A549 (cell line): ENCODE data around the gene AURKB. TPM values are rescaled to one million over a fixed set of nuclear protein-coding genes. Genes with fewer than 3 reads are reported as not detected.
A peak's percentile ranks its signal among the peaks of the same experiment; 100 is the strongest.

Source experiments
- ATAC-seq, 2 experiments: fragments of 200-7000 bp in 1 of 2; fragments of >200 bp in 1 of 2; cut with Nextera tagmentation in 1 of 2; cut with Tn5 transposase in 1 of 2; 3 replicates each; pipeline versions ENCODE4 v1.8.0 to v1.9.1; 2018 to 2020; ENCODE audit warnings: mild to moderate bottlenecking in 1 of 2, moderate library complexity in 1 of 2
- CTCF ChIA-PET: fragments of 300-600 bp; sonication (Branson Sonifier 250); formaldehyde crosslinking; extraction: SDS; loops from one replicate; lab custom pipeline; 2021; ENCODE audit warnings: antibody characterized with exemption, inconsistent platforms; lab: Yijun Ruan, JAX
- POLR2A ChIA-PET: fragments of 350-600 bp; formaldehyde crosslinking; extraction: SDS; loops from one replicate; lab custom pipeline; 2021; ENCODE audit warnings: antibody characterized with exemption, inconsistent platforms; lab: Yijun Ruan, JAX
- DNase-seq, 2 experiments: peaks; one replicate each; pipeline versions ENCODE4 v3.0.0 to v3.0.0-alpha.2; 2011 to 2016; ENCODE audit warnings: low read depth in 1 of 2, low spot score in 1 of 2
- FAIRE-seq: peaks from 2 replicates; lab custom pipeline; 2011; peaks lifted over from hg19 to GRCh38; lab: Jason Lieb, UNC
- H3K27ac ChIP-seq, 2 experiments: fragments of >200 bp; sonication (Bioruptor Twin); formaldehyde crosslinking; 3 replicates each; pipeline ENCODE4 v1.5.1; 2016 to 2017
- H3K4me1 ChIP-seq: fragments of >200 bp; sonication (Bioruptor Twin); formaldehyde crosslinking; 3 replicates; pipeline ENCODE4 v1.6.1; 2016
- H3K4me2 ChIP-seq: fragments of >200 bp; sonication (Bioruptor Twin); formaldehyde crosslinking; 3 replicates; pipeline ENCODE4 v1.6.1; 2016
- H3K4me3 ChIP-seq: fragments of >200 bp; sonication (Bioruptor Twin); formaldehyde crosslinking; 3 replicates; pipeline ENCODE4 v1.5.1; 2016
- H3K9me3 ChIP-seq: fragments of >200 bp; sonication (Bioruptor Twin); formaldehyde crosslinking; 3 replicates; pipeline ENCODE4 v1.6.1; 2016
- ATOH8 ChIP-seq: fragments of 250-450 bp; sonication (Bioruptor Pico); IDR thresholded peaks from 2 replicates; pipeline ENCODE4 v1.5.0; 2020; ENCODE audit warnings: low read depth, mild to moderate bottlenecking, moderate library complexity
- BHLHE40 ChIP-seq: IDR thresholded peaks from 2 replicates; pipeline ENCODE4 v1.6.1; 2012; ENCODE audit warnings: low read depth, low read length, inconsistent platforms
- CBX2 ChIP-seq: fragments of 200-600 bp; sonication (generic); IDR thresholded peaks from 2 replicates; pipeline ENCODE4 v1.6.1; 2016; ENCODE audit warnings: low read depth, mild to moderate bottlenecking, borderline replicate concordance
- CBX8 ChIP-seq: fragments of 200-600 bp; sonication (generic); IDR thresholded peaks from 2 replicates; pipeline ENCODE4 v1.6.1; 2016
- CHD2 ChIP-seq: fragments of 150-350 bp; IDR thresholded peaks from 2 replicates; pipeline ENCODE4 v1.6.1; 2014; ENCODE audit warnings: low read length; ENCODE audit not compliant: partially characterized antibody
- E2F6 ChIP-seq: IDR thresholded peaks from 2 replicates; pipeline ENCODE4 v1.6.1; 2012; ENCODE audit warnings: low read depth, borderline replicate concordance
- ELK1 ChIP-seq: fragments of 150-350 bp; IDR thresholded peaks from 2 replicates; pipeline ENCODE4 v1.6.1; 2014; ENCODE audit warnings: low read depth, mild to moderate bottlenecking, low read length
- ESRRA ChIP-seq: fragments of 150-350 bp; IDR thresholded peaks from 2 replicates; pipeline ENCODE4 v1.6.1; 2014; ENCODE audit warnings: mild to moderate bottlenecking, low read length, borderline replicate concordance
- FOSL2 ChIP-seq, 2 experiments: fragments of 450-650 bp in 1 of 2; fragments of >200 bp in 1 of 2; sonication (Bioruptor Twin) in 1 of 2; formaldehyde crosslinking; IDR thresholded peaks; 2 replicates each; pipeline versions ENCODE4 v1.5.0 to v1.6.1; 2016 to 2020; ENCODE audit warnings: mild to moderate bottlenecking in 1 of 2, moderate library complexity in 1 of 2
- HDAC2 ChIP-seq: fragments of 200-600 bp; sonication (generic); IDR thresholded peaks from 2 replicates; pipeline ENCODE4 v1.6.1; 2016
- HES2 ChIP-seq: fragments of >200 bp; sonication (Bioruptor Twin); formaldehyde crosslinking; IDR thresholded peaks from 2 replicates; pipeline ENCODE4 v1.6.1; 2016
- HOXA7 ChIP-seq: fragments of 250-450 bp; sonication (Bioruptor Pico); IDR thresholded peaks from 2 replicates; pipeline ENCODE4 v1.5.0; 2020; ENCODE audit warnings: mild to moderate bottlenecking, moderate library complexity
- HOXB5 ChIP-seq: fragments of 250-450 bp; sonication (Bioruptor Pico); IDR thresholded peaks from 2 replicates; pipeline ENCODE4 v1.5.0; 2020; ENCODE audit warnings: mild to moderate bottlenecking, moderate library complexity
- JUN ChIP-seq, 2 experiments: fragments of >200 bp; sonication (Bioruptor Twin); formaldehyde crosslinking; IDR thresholded peaks; 2 replicates in 1 of 2; 3 replicates in 1 of 2; pipeline ENCODE4 v1.6.1; 2016 to 2017
- MAZ ChIP-seq: fragments of 150-350 bp; IDR thresholded peaks from 2 replicates; pipeline ENCODE4 v1.6.1; 2014; ENCODE audit warnings: antibody characterized with exemption, low read depth, low read length, borderline replicate concordance
- NFE2L2 ChIP-seq: fragments of 150-350 bp; conservative IDR thresholded peaks from 2 replicates; pipeline ENCODE4 v1.6.1; 2014; ENCODE audit warnings: low read length
- NPAS2 ChIP-seq: fragments of 250-450 bp; sonication (Bioruptor Pico); IDR thresholded peaks from 2 replicates; pipeline ENCODE4 v1.8.0; 2022; ENCODE audit warnings: mild to moderate bottlenecking, moderate library complexity, borderline replicate concordance
- PBX3 ChIP-seq: IDR thresholded peaks from 2 replicates; pipeline ENCODE4 v1.6.1; 2012
- PHF8 ChIP-seq: fragments of 200-600 bp; sonication (generic); IDR thresholded peaks from 2 replicates; pipeline ENCODE4 v1.6.1; 2016; ENCODE audit warnings: low read depth, mild to moderate bottlenecking, antibody characterized with exemption, moderate library complexity, borderline replicate concordance
- POLR2A ChIP-seq: IDR thresholded peaks from 2 replicates; pipeline ENCODE4 v1.6.1; 2012; ENCODE audit warnings: mild to moderate bottlenecking, low read length
- RARB ChIP-seq: fragments of 250-450 bp; sonication (Bioruptor Pico); IDR thresholded peaks from 2 replicates; pipeline ENCODE4 v1.8.0; 2021; ENCODE audit warnings: mild to moderate bottlenecking, moderate library complexity
- RCOR1 ChIP-seq: fragments of 150-350 bp; IDR thresholded peaks from 2 replicates; pipeline ENCODE4 v1.6.1; 2014; ENCODE audit warnings: antibody characterized with exemption, low read length, low read depth
- RFX5 ChIP-seq: fragments of 450-650 bp; IDR thresholded peaks from 2 replicates; pipeline ENCODE4 v1.7.1; 2014; ENCODE audit warnings: antibody characterized with exemption, mild to moderate bottlenecking, moderate library complexity
- TFCP2L1 ChIP-seq: fragments of 250-450 bp; sonication (Bioruptor Pico); IDR thresholded peaks from 2 replicates; pipeline ENCODE4 v1.5.0; 2021; ENCODE audit warnings: mild to moderate bottlenecking
- TP53 ChIP-seq: fragments of 250-450 bp; sonication (Bioruptor Pico); IDR thresholded peaks from 2 replicates; pipeline ENCODE4 v1.5.0; 2021; ENCODE audit warnings: mild to moderate bottlenecking, moderate library complexity
- ZNF302 ChIP-seq: fragments of 250-450 bp; sonication (Bioruptor Pico); IDR thresholded peaks from 2 replicates; pipeline ENCODE4 v1.9.0; 2021; ENCODE audit warnings: inconsistent platforms, mild to moderate bottlenecking, moderate library complexity
- WGBS: methylation state at CpG from one replicate; pipeline ENCODE4 v1.1.6; 2017; ENCODE audit errors: missing lambda C conversion rate; 5-methylcytosine and 5-hydroxymethylcytosine counted together
- polyA plus RNA-seq, 4 experiments: library from polyadenylated mRNA; depleted of rRNA in 3 of 4; stranded (reverse); fragments of >200 nt; fragmentation: RNase III in 1 of 4; extraction: RNeasy Plus Mini Kit Qiagen cat#74134 plus additional on column Dnase treatment in 1 of 4; gene quantifications; 2 replicates in 3 of 4; 3 replicates in 1 of 4; pipeline ENCODE4 v1.2.3, GENCODE V29; 2011 to 2017

The AURKB gene
- polyA plus RNA-seq, 2 of the 4 experiments (the other 2 are of a cell fraction): 51.0 to 130 TPM

- ChIA-PET POLR2A (interaction anchor here (1.0 to 2.7 kb wide), 2 partner anchors 12 to 25 kb away, joined by 3 to 13 read pairs; no protein-coding TSS in a partner anchor), CTCF (interaction anchor here (0.7 to 19.5 kb wide), 12 partner anchors 12 to 101 kb away, joined by 3 to 601 read pairs (median 4); partner anchors contain the start of genes ALOXE3 and HES7)
- DNase-seq: no peak
- Histone ChIP-seq H3K27ac (no peak overlapping the region), H3K9me3 (no peaks in the 10 kb centered on the region), H3K4me1 (peaks cover 44% of the 10 kb centered on the region), H3K4me3 (no peak overlapping the region; the same call in 2 of the 3 replicates), H3K4me2 (peak overlapping the region; percentile 85; the same call in 2 of the 3 replicates)
- TF ChIP-seq PHF8 (no peak), HOXA7 (CRISPR knock-in tag) (no peak)
- ATAC-seq: no peak
- 64% methylated on average over 5 of the region's 5 CpGs for WGBS
- FAIRE-seq: no peak
Observed at GRCh38 chr17:8160741-8161221, 49.6 kb downstream of the AURKB start.

- Histone ChIP-seq H3K4me2 (no peak overlapping the region), H3K4me1 (peaks cover 49% of the 10 kb centered on the region), H3K27ac (no peak overlapping the region), H3K4me3 (no peak overlapping the region), H3K9me3 (no peaks in the 10 kb centered on the region)
- WGBS: 70% methylated on average over 4 of the region's 4 CpGs
- ATAC-seq (no peak), DNase-seq (no peak), FAIRE-seq (no peak)
- TF ChIP-seq CBX2 (no peak), BHLHE40 (no peak), PBX3 (no peak)
- POLR2A ChIA-PET: interaction anchor here (2.7 kb wide), 1 partner anchor 13 kb away, joined by 13 read pairs; no protein-coding TSS in a partner anchor
- CTCF ChIA-PET: interaction anchor here (1.1 to 19.5 kb wide), 9 partner anchors 13 to 100 kb away, joined by 3 to 601 read pairs (median 5); partner anchors contain the start of genes ALOXE3 and HES7
Observed at GRCh38 chr17:8160224-8160577, 50.2 kb downstream of the AURKB start.

GRCh38 chr17:8159459-8160223 is 50.7 kb downstream of the AURKB start:
- POLR2A ChIA-PET: interaction anchor here (1.7 to 2.7 kb wide), 2 partner anchors 14 to 40 kb away, joined by 7 to 13 read pairs; no protein-coding TSS in a partner anchor
- no peak for DNase-seq

GRCh38 chr17:8159032-8159400 is 51.4 kb downstream of the AURKB start:
- H3K27ac ChIP-seq: no peak overlapping the region
- H3K4me1 ChIP-seq: peaks cover 50% of the 10 kb centered on the region
- no peak for FAIRE-seq
- H3K9me3 ChIP-seq: no peaks in the 10 kb centered on the region
- ATAC-seq: no peak
- ChIA-PET CTCF (interaction anchor here (0.7 to 19.5 kb wide), 17 partner anchors 8 to 472 kb away, joined by 3 to 601 read pairs (median 5); partner anchors contain the start of genes ALOXE3, BORCS6, HES7 and TP53), POLR2A (interaction anchor here (0.6 to 1.7 kb wide), 8 partner anchors 14 to 39 kb away, joined by 3 to 14 read pairs (median 4); partner anchors contain the start of genes BORCS6 and HES7)
- WGBS: 65% methylated on average over 3 of the region's 3 CpGs
- no peak for DNase-seq
- no peak overlapping the region for H3K4me3 ChIP-seq
- H3K4me2 ChIP-seq: no peak overlapping the region
- TF ChIP-seq CBX8: no peak
- no peak for TF ChIP-seq ATOH8 (CRISPR knock-in tag)
- TF ChIP-seq NFE2L2: no peak
- no peak for TF ChIP-seq HOXA7 (CRISPR knock-in tag)
- no peak for TF ChIP-seq NPAS2 (CRISPR knock-in tag)
- TF ChIP-seq ELK1: no peak
- TF ChIP-seq BHLHE40: no peak
- no peak for TF ChIP-seq POLR2A
- no peak for TF ChIP-seq HOXB5
- TF ChIP-seq MAZ: no peak
- TF ChIP-seq CBX2: no peak
- TF ChIP-seq ESRRA: no peak
- no peak for TF ChIP-seq JUN (IDR thresholded peaks at IDR 0.05)
- TF ChIP-seq CHD2: no peak
- no peak for TF ChIP-seq HES2

More at GRCh38 chr17:8159459-8160223, 50.7 kb downstream of the AURKB start:
- WGBS: 82% methylated on average over 4 of the region's 4 CpGs
- H3K4me3 ChIP-seq: no peak overlapping the region
- H3K27ac ChIP-seq: no peak overlapping the region
- CTCF ChIA-PET: interaction anchor here (0.7 to 19.5 kb wide), 14 partner anchors 8 to 472 kb away, joined by 3 to 601 read pairs (median 6); partner anchors contain the start of genes ALOXE3, BORCS6, HES7 and TP53
- FAIRE-seq: no peak
- H3K4me1 ChIP-seq: peaks cover 52% of the 10 kb centered on the region
- no peak overlapping the region for H3K4me2 ChIP-seq
- H3K9me3 ChIP-seq: no peaks in the 10 kb centered on the region
- no peak for ATAC-seq
- no peak for TF ChIP-seq HDAC2
- TF ChIP-seq TFCP2L1: no peak
- TF ChIP-seq RFX5: no peak
- no peak for TF ChIP-seq RARB (CRISPR knock-in tag)
- TF ChIP-seq TP53 (CRISPR knock-in tag): no peak
- no peak for TF ChIP-seq BHLHE40
- TF ChIP-seq NPAS2 (CRISPR knock-in tag): no peak
- TF ChIP-seq E2F6: no peak
- no peak for TF ChIP-seq ZNF302
- no peak for TF ChIP-seq FOSL2 (IDR thresholded peaks at IDR 0.05)
- no peak for TF ChIP-seq FOSL2 (CRISPR knock-in tag; IDR thresholded peaks at IDR 0.05)
- TF ChIP-seq RCOR1: no peak
- no peak for TF ChIP-seq NFE2L2
- no peak for TF ChIP-seq JUN (IDR thresholded peaks at IDR 0.05)
